Right ventricle myocardium superior (tissue), 1 donor: ENCODE data around the gene LACTBL1. TPM values are rescaled to one million over a fixed set of nuclear protein-coding genes. Genes with fewer than 3 reads are reported as not detected.
"Not testable (repeated sequence)": the region's sequence is repeated elsewhere in the genome, so short reads cannot be mapped to it uniquely, and the experiment has no call there.

Experiments
- ATAC-seq: fragments of 200-7000 bp; cut with Tn5 transposase; one replicate; pipeline ENCODE4 v1.9.1; 2020; ENCODE audit warnings: mild to moderate bottlenecking; ENCODE audit not compliant: poor library complexity
- DNase-seq: peaks from one replicate; pipeline ENCODE4 v3.0.0-alpha.2; 2020
- intact Hi-C: fragments of 100-400 bp; cut with DNase I; formaldehyde crosslinking; loops from one replicate; pipeline ENCODE4 v1.11.2; 2022
- long read RNA-seq: library from polyadenylated mRNA; unstranded; transcript quantifications from one replicate; pipeline ENCODE4 v2.0.0, GENCODE V29; 2021
- total RNA-seq: library from RNA; stranded (reverse); fragmentation: NEBNext Ultra II Directional; extraction: Animal tissue kit (Norgen Biotek cat#: 25700); gene quantifications from one replicate; pipeline ENCODE4 v1.2.1, GENCODE V29; 2021
- donor health status: DM: no; HTN: yes; CAD: no; lungs with severe emphysema.

Gene LACTBL1, protein sequence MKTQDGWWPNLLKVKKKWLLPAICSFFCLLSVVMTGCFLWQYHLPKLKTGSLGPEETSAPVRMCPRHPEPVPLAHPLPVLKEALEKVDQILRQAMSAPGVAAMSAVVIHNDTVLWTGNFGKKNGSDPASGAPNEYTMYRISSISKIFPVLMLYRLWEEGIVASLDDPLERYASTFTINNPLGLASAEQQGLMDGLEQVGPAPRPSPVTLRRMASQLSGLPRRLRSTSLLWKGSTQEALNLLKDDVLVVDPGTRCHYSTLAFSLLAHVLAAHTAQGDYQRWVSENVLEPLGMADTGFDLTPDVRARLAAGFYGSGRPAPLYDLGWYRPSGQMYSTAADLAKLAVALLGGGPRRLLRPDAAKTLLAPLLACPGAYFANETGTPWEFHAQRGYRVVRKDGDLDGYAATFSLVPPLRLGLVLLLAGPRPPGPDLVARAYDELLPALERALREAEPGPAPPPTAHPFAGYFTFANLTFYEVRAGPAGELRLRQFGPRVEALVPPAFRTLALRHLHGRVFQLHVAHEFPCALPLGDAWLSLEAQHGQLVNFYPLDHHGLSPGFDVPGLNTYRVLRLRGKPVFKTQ
- total RNA-seq, result not detected
- long read RNA-seq, result 0 reads

DNA sequence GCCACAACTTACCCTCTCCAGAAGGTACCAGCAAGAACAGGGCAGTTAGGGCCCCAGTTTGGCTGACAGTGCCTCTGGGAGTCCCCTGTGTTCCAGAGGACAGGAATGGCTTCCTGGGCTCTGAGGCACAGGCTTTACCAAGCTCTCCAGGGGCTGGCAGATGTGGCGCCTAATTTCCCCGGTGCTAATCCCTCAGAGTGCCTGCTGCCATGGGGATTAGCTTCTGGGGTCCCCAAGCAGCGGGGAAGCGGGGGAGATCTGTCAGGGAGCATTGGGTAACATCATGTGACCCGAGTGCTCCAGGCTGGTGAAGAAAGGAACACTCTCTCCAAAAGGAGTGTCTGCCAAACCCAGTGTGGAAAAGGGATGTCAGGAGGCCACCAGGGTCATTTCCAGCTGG, at the start of gene LACTBL1:
Gene LACTBL1, minus strand, starts transcription at position 107 of the 400 bp plus-strand sequence. CDS start 550 bp downstream, outside the sequence.
- intact Hi-C loops, result loop anchor here (10.0 kb wide), 1 partner anchor 292 kb away; no protein-coding TSS in a partner anchor
- ATAC-seq (no peak), DNase-seq (no peak)

DNA sequence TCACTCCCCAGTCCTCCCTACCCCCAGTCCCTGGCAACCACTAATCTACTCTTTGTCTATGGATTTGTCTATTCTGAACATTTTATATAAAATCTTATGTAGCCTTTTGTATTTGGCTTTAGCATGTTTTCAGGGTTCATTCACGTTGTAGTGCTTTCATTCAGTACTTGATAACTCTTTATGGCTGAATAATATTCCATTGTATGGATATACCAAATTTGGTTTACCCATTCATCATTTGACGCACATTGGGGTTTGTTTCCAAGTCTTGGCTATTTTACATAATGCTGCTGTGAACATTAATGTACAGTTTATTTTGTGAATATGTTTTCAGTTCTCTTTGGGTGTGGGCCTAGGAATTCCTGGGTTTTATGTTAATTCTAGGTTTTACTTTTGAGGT, 49.2 kb upstream of the LACTBL1 start:
- no peak for DNase-seq
- ATAC-seq, result no peak
- intact Hi-C loops, result no loop called here

DNA sequence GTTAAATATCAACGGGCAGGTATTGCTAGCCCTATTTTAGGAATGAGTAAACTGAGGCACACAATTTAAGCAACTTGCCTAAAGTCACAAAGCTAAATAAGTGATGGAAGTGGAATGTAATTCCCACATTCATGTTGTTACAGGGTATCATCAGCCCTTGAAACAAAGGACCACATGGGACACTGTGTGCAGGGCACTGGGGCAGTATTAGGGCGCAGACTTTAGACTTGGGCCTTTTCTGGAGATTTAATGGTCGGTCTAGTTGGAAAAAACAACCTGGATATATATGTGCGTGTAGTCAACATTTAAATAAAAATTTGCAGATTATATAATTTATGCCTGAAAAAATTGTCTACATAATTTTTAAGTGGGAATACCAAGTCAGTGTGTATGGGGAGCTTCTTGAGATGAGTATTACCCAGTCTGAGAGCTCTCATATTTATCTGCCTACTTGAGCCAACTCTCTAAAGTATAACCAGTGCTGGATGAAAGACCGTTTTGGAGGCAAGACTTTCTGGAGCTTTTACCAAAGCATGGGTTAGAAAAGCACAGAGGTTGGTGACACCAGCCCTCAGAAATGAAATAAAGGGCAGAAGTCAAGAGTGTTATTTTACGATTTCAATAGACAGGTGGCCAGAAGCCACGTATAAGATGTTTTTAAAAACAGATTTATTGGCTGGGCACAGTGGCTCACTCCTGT, 48.2 kb upstream of the LACTBL1 start:
- DNase-seq (no peak), ATAC-seq (no peak)
- intact Hi-C loops, result no loop called here

DNA sequence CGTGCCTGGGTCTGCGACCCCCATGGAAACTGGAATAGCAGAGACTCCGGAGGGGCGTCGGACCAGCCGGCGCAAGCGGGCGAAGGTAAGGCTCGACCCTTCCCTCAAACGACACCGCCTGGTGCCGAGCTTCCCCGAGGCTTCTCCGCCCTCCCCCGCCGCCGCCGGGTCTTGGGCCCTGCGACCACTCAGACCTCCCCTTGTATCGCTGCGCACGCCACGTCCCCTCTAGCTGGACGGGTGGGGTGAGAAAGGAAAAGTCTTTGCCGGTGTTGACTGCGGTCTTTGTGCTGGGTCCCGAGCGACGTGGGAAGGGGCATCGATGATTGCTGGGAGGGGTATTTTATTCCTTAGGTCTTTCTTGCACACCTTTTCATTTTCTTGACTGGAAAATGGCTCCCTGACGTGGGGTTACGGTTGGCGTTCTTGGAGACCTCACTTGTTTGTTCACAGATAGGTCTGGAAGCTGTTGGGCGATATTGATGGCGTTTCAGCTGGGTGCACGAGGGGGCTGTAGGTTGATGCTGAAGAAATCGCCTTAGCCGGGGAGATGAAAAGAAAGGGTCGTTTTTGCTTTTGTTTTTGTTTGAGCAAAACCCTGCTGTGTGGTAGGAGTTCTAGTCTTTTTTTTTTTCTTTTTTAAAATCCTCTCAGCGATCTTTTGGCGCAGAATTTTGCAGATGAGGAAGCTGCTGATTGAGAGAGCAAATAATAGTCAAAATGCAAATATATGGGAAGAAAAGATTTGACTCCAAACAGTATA, 47.4 kb upstream of the LACTBL1 start:
- ATAC-seq, result peak; percentile 20

DNA sequence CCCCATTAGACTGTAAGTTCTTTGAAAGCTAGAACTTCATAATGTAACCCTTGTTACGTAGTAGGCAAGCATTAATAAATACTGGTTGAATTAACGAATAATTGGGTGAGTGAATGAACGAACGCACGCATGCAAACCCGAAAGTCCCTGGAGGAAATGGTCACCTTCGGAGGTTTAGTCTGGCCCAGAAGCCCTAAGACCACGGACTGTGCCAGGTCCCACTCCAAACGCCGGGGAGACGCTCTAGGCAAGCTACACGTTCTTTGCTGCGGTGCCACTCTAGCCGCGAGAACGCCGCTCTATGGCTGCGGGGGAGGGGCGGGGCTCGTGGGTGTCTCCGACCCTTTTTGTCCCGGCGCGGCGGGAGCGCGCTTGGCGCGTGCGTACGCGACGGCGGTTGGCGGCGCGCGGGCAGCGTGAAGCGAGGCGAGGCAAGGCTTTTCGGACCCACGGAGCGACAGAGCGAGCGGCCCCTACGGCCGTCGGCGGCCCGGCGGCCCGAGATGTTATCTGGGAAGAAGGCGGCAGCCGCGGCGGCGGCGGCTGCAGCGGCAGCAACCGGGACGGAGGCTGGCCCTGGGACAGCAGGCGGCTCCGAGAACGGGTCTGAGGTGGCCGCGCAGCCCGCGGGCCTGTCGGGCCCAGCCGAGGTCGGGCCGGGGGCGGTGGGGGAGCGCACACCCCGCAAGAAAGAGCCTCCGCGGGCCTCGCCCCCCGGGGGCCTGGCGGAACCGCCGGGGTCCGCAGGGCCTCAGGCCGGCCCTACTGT, 46.6 kb upstream of the LACTBL1 start, which contains the start of gene KDM1A:
Gene KDM1A, plus strand, starts transcription at position 375 of the 769 bp plus-strand sequence. Its CDS starts 129 bp downstream, at position 504.
- ATAC-seq (peak; percentile 99), DNase-seq (peak; percentile 99)
- intact Hi-C loops, result no loop called here

More for the DNA sequence above, 47.4 kb upstream of the LACTBL1 start:
- peak; percentile 49 for DNase-seq
- intact Hi-C loops, result no loop called here

DNA sequence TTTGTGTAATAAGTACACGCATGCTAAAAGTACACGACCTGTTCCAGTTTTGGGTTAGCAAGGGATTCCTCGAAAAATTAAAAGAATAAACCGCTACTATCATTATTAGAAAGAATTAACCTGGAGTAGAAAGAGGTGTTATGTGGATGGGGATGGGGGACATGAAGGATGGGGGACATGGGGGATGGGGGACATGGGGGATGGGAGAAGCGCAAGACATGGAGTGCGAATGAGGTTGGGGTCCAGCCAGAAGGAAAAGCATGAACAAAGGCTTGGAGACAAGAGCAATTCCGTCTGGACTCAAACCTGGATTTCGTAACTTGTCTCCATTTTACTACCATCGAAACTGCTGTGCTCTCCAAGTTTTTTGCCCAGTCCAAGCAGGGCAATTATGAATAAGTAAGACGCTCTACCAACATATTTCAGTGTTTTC, 46.0 kb upstream of the LACTBL1 start:
- no peak for ATAC-seq
- DNase-seq, result no peak
- intact Hi-C loops, result no loop called here

DNA sequence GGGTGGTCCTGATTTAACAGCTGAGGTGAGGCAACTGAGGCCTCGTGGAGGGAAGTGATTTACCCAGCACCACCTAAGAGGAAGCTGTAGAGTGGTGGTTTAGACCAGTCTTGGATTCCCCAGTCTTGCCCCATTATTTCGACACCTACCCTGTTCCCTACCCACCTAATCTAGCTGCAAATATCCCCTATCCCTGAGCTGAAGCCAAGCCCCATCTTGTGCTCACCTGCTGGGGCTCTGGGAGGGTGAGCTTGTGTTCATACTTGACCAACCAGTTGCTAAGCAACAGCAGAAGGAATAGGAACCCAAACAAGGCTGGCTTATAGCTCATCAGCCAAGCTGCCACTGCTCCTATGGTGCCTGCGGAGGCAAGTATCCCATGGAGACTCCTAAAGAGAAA, 41.0 kb upstream of the LACTBL1 start:
- intact Hi-C loops, result no loop called here
- DNase-seq (no peak), ATAC-seq (no peak)

DNA sequence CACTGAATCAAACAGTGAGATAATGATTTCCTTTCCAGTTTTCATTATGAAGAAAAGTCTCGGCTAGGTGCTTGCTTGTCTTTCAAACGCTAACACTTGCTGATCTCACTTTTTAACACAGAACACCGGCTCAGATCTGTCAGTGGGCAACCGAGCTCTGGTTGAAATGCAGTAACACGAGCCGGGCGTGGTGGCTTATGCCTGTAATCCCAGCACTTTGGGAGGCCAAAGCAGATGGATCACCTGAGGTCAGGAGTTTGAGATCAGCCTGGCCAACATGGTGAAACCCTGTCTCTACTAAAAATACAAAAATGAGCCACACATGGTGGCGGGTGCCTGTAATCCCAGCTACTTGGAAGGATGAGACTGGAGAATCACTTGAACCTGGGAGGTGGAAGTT, 37.4 kb upstream of the LACTBL1 start:
- intact Hi-C loops, ATAC-seq, DNase-seq: not testable (repeated sequence)

DNA sequence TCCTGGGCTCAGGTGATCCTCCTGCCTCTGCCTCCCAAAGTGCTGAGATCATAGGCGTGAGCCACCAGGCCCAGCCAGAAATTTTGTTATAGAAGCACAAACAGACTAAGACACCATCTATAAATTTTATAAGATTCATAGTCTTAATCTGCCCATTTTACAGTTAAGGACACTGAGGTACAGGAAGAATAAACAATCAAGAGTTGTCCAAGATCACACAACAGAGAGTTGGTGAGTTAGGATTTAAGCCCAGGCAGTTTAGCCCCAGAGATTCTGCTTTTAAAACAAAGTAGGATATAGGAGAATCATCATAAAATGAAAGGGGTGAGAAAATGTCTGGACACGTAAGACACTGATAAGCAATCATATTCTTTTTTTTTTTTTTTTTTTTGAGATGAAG, 36.2 kb upstream of the LACTBL1 start:
- DNase-seq, result no peak
- intact Hi-C loops, result no loop called here
- no peak for ATAC-seq

DNA sequence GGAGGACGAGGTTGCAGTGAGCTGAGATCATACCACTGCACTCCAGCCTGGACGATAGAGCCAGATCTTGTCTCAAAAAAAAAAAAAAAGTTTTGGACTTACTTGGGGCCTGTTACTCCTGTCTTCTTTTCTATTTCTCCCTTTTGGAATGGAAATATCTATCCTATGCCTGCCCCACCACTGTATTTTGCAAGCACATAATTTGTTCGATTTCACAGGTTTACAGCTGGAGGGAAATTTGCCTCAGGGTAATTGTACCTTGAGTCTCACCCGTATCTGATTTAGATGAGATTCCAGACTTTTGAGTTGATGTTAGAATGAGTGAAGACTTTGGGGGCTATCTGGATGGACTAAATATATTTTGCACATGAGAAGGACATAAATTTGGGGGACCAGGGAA, 34.4 kb upstream of the LACTBL1 start:
- no peak for DNase-seq
- intact Hi-C loops, result no loop called here
- no peak for ATAC-seq

DNA sequence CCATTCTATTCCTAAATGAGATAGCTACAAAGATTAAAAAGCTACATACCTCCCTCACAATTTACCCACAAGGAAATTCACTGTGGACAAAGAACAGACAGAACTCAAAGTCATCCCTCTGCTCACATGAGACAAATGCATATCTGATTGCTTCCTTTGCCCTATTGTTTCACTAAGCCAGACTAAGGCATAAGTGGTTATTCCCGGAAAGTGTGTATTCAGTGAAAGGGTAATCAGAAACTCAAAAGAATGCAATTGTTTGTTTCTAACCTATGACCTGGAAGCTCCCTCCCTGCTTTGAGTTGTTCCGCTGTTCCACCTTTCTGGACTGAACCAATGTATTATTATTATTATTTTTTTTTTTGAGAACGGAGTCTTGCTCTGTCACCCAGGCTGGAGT, 32.1 kb upstream of the LACTBL1 start:
- ATAC-seq, intact Hi-C loops, DNase-seq: not testable (repeated sequence)

DNA sequence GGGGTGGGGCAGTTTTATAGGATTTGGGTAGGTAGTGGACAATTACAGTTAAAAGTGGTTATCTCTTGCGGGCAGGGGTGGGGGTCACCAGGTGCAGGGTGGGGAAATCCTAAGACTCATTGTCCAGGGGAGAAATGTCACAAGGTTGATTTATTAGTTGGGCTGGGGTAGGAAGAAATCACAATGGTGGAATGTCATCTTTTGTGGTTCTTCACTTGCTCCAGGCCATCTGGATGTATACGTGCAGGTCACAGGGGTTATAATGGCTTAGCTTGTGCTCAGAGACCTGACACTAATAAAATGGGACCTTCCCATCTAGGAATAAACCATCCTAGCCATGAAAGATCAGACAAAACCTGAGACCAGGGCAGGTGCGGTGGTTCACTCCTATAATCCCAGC, 31.4 kb upstream of the LACTBL1 start:
- no peak for ATAC-seq
- no peak for DNase-seq

DNA sequence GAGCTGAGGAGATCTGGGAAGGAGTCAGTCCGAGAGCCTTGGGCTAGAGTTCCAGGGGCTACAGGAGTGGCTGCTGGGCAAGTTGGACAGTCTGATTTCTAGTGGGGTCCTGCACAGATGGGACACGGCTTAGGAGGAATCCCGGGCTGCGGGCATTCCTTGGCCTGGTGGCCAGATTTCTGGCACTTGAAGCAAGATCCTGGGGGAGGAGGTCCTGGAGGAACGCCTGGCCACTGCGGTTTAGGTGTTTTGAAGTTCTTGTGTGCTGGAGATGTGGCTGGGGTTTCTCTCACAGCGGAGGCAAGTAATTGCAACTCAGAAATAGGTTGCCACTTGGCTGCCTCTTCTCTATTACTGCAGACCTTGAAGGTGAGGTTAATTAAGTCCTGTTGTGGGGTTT, 29.6 kb upstream of the LACTBL1 start:
- intact Hi-C loops, DNase-seq, ATAC-seq: not testable (repeated sequence)

More for the DNA sequence above, 31.4 kb upstream of the LACTBL1 start:
- intact Hi-C loops, result no loop called here

DNA sequence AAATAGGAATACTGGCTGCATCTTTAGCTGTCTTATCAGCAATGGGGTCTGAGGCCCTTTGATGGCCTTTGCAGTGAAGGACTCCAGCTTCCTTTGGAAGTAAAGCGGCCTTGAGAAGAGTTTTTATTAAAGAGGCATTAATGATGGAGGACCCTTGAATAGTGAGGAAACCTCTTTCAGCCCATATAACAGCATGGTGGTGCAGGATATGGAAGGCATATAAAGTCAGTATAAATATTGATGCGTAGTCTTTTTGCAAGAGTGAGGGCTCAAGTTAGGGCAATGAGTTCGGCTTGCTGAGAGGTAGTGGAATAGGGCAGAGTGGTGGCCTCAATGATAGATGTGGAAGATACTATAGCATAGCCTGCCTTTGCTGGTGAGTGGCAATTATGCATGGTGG, 27.5 kb upstream of the LACTBL1 start:
- DNase-seq, intact Hi-C loops, ATAC-seq: not testable (repeated sequence)

DNA sequence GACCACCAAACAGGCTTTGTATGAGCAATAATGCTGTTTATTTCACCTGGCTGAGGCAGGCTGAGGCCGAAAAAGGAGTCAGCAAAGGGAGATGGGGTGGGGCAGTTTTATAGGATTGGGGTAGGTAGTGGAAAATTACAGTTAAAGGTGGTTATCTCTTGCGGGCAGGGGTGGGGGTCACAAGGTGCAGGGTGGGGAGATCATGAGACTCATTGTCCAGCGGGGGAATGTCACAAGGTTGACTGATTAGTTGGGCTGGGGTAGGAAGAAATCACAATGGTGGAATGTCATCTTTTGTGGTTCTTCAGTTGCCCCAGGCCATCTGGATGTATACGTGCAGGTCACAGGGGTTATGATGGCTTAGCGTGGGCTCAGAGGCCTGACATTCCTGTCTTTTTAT, 24.9 kb upstream of the LACTBL1 start:
- intact Hi-C loops, DNase-seq, ATAC-seq: not testable (repeated sequence)

DNA sequence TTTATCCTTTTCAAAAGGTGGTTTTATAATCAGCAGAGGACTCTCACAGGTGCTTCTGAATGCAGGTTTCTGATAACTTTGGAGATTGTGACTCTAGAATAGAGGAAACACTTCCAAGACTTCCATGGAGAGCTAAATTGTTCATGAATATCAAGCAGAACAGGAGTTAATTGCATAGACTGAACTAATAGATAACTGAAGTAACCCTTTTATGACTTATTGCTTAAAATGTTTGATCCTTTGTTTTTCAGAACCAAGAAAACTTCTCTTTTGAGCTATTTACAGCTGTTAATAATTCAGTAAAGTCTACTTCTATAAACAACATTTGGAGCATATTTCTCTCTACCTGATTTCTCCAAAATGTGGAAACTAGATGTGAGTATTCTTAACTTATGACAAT, 23.1 kb upstream of the LACTBL1 start:
- intact Hi-C loops, result no loop called here

DNA sequence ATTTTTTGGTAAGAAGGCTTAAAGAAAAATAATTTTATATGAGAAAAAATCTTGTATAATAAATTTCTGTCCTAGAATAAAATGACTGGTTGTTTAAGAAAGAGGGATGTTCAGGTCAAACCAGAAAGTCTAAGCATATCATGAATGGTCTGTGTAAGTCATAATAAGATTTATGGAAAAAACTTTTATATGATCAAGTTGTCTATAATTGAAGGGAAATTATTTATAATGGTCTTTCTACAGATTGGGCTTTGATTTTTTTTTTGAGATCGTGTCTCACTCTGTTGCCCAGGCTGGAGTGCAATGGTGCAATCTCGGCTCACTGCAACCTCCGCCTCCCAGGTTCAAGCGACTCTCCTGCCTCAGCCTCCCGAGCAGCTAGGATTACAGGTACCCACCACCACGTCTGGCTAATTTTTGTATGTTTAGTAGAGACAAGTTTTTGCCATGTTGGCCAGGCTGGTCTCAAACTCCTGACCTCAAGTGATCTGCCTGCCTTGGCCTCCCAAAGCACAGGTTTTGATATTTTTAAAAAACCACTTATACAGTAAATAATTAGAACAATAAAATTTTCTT, 20.6 kb upstream of the LACTBL1 start:
- ATAC-seq, intact Hi-C loops: not testable (repeated sequence)

More for the DNA sequence above, 23.1 kb upstream of the LACTBL1 start:
- no peak for DNase-seq
- no peak for ATAC-seq

More for the DNA sequence above, 20.6 kb upstream of the LACTBL1 start:
- not testable (repeated sequence) for DNase-seq
